ENCODE data around the gene CRACR2A.

Gene CRACR2A

DNA sequence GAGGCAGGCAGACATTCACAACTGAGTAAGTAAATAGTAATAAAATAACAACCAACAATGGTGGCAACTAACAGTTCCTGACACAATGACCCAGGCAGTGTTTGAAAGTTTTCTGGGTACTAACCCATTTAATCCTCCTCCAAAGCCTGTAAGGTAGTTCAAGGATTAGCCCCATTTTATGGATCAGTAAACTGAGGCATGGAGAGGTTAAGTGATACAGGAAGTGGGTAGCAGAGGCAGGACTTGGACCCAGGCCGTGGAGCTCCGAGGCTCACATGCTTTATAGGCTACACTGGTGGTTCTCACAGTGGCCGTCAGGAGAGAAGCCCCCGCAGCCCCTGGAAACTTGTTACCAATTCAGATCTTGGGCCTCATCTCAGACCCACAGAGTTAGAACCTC, 17.5 kb downstream of the CRACR2A start:
- no peak for DNase-seq
- ChIA-PET CTCF (no interaction called here), POLR2A (no interaction called here)
- H3K9me3 ChIP-seq (ENCODE audit: control extremely low read depth in 1 of 5, control insufficient read depth in 4 of 5, insufficient read depth in 2 of 5, low read depth in 1 of 5, low read length in 4 of 5) = peaks cover 0 to 1% (median 0%) of the 10 kb centered on the region in 5 experiments
- WGBS (ENCODE audit: insufficient coverage) = 100% methylated on average over 4 of the region's 4 CpGs
- H3K27me3 ChIP-seq (replicated peaks in 2 of 5; ENCODE audit: control insufficient read depth in 4 of 5, insufficient read depth in 5 of 5, low read length in 4 of 5) = no peaks in the 10 kb centered on the region
- H3K27ac ChIP-seq (ENCODE audit: insufficient read depth in 1 of 2, low read depth in 1 of 2, low read length in 2 of 2, poor library complexity in 1 of 2, severe bottlenecking in 2 of 2) = no peak overlapping the region
- H3K4me3 ChIP-seq (ENCODE audit: control insufficient read depth in 1 of 7, extremely low read depth in 1 of 7, insufficient read depth in 4 of 7, low read depth in 2 of 7, low read length in 6 of 7) = no peak overlapping the region
- H3K4me1 ChIP-seq (ENCODE audit: control extremely low read depth in 1 of 4, control insufficient read depth in 4 of 4, insufficient read depth in 4 of 4, low read length in 3 of 4) = no peaks in the 10 kb centered on the region
- peaks cover 5 to 47% (median 24%) of the 10 kb centered on the region in 4 experiments for H3K36me3 ChIP-seq (ENCODE audit: control insufficient read depth in 4 of 4, insufficient read depth in 4 of 4, low read length in 3 of 4)

DNA sequence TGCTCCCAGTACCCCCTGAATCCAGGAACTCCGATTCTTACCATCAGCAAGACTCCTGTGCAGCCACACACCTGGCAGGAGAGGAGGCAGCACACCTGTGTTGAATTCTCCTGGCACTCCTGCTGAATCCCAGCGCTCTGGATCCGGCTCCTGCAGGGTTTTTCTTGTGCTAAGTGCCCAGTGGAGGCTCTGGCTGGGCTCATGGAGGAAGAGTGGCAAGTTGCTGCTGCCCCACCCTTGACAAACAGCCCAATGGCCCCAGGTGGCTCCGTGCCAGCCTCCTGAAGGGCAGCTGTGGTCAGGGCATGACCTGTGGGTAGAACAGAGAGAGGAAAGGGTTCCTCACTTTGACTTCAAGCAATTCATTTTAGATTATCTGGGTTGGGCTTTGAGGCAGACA, 20.0 kb downstream of the CRACR2A start:
- Histone ChIP-seq H3K4me3 (ENCODE audit: control insufficient read depth in 1 of 7, extremely low read depth in 1 of 7, insufficient read depth in 4 of 7, low read depth in 2 of 7, low read length in 6 of 7) (no peak overlapping the region), H3K36me3 (ENCODE audit: control insufficient read depth in 4 of 4, insufficient read depth in 4 of 4, low read length in 3 of 4) (peaks cover 5 to 53% (median 31%) of the 10 kb centered on the region in 4 experiments)
- POLR2A ChIA-PET = no interaction called here

DNA sequence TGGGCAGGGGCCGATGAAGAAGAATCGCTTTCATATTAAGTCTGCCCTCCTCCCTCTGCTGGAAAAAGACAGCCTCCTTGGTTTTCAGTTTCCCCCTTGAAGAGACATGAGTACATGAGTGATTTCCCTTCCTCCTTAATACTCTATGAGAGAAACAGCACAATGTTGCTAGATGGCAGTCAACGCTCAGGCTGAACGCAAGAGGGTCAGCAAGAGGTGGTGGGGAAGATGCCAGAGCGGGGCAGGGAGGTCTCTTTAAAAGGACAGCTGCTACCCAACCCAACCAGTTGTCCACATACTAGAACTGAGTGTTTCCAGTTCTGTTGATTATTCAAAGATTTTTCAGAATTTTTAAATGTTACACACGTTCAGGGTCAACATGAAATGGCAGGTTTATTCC, 22.8 kb downstream of the CRACR2A start:
- Histone ChIP-seq H3K9me3 (ENCODE audit: control extremely low read depth in 1 of 5, control insufficient read depth in 4 of 5, insufficient read depth in 2 of 5, low read depth in 1 of 5, low read length in 4 of 5) (peaks cover 0 to 1% (median 0%) of the 10 kb centered on the region in 5 experiments), H3K27me3 (replicated peaks in 2 of 5; ENCODE audit: control insufficient read depth in 4 of 5, insufficient read depth in 5 of 5, low read length in 4 of 5) (no peaks in the 10 kb centered on the region), H3K4me3 (ENCODE audit: control insufficient read depth in 1 of 7, extremely low read depth in 1 of 7, insufficient read depth in 4 of 7, low read depth in 2 of 7, low read length in 6 of 7) (no peak overlapping the region), H3K27ac (ENCODE audit: insufficient read depth in 1 of 2, low read depth in 1 of 2, low read length in 2 of 2, poor library complexity in 1 of 2, severe bottlenecking in 2 of 2) (no peak overlapping the region), H3K4me1 (ENCODE audit: control extremely low read depth in 1 of 4, control insufficient read depth in 4 of 4, insufficient read depth in 4 of 4, low read length in 3 of 4) (peaks cover 0 to 18% (median 8%) of the 10 kb centered on the region in 4 experiments), H3K36me3 (ENCODE audit: control insufficient read depth in 4 of 4, insufficient read depth in 4 of 4, low read length in 3 of 4) (peaks cover 5 to 53% (median 26%) of the 10 kb centered on the region in 4 experiments)
- 100% methylated on average over 3 of the region's 6 CpGs for WGBS (ENCODE audit: insufficient coverage)
- DNase-seq = no peak
- ChIA-PET CTCF (no interaction called here), POLR2A (no interaction called here)

More for the DNA sequence above, 20.0 kb downstream of the CRACR2A start:
- 86% methylated on average over 4 of the region's 4 CpGs for WGBS (ENCODE audit: insufficient coverage)
- CTCF ChIA-PET = no interaction called here
- Histone ChIP-seq H3K9me3 (ENCODE audit: control extremely low read depth in 1 of 5, control insufficient read depth in 4 of 5, insufficient read depth in 2 of 5, low read depth in 1 of 5, low read length in 4 of 5) (peaks cover 0 to 1% (median 0%) of the 10 kb centered on the region in 5 experiments), H3K4me1 (ENCODE audit: control extremely low read depth in 1 of 4, control insufficient read depth in 4 of 4, insufficient read depth in 4 of 4, low read length in 3 of 4) (peaks cover 0 to 12% (median 6%) of the 10 kb centered on the region in 4 experiments), H3K27ac (ENCODE audit: insufficient read depth in 1 of 2, low read depth in 1 of 2, low read length in 2 of 2, poor library complexity in 1 of 2, severe bottlenecking in 2 of 2) (no peak overlapping the region), H3K27me3 (replicated peaks in 2 of 5; ENCODE audit: control insufficient read depth in 4 of 5, insufficient read depth in 5 of 5, low read length in 4 of 5) (no peaks in the 10 kb centered on the region)
- DNase-seq = no peak

DNA sequence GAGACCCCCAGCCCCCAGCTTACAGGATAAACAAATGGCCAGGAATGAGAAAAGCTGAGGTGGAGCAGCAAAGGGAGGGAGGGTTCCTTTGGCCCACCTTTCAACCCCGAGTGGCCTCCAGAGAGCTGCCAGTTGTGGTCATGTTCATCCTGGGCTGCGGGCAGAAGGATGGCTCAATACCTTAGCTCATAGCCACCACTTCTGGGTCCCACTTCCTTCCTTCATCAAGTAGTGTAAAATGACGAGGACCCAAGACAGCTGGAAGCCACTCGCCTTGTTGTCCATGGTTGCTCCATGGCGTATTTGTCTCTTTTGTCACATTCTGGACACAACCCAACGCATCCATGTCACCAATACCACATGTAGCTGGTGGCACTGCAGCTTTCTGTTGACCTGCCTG, 24.2 kb downstream of the CRACR2A start:
- POLR2A ChIA-PET = no interaction called here
- DNase-seq = peak; percentile 12 to 69 (median 66)
- no peak overlapping the region for H3K27ac ChIP-seq (ENCODE audit: insufficient read depth in 1 of 2, low read depth in 1 of 2, low read length in 2 of 2, poor library complexity in 1 of 2, severe bottlenecking in 2 of 2)

DNA sequence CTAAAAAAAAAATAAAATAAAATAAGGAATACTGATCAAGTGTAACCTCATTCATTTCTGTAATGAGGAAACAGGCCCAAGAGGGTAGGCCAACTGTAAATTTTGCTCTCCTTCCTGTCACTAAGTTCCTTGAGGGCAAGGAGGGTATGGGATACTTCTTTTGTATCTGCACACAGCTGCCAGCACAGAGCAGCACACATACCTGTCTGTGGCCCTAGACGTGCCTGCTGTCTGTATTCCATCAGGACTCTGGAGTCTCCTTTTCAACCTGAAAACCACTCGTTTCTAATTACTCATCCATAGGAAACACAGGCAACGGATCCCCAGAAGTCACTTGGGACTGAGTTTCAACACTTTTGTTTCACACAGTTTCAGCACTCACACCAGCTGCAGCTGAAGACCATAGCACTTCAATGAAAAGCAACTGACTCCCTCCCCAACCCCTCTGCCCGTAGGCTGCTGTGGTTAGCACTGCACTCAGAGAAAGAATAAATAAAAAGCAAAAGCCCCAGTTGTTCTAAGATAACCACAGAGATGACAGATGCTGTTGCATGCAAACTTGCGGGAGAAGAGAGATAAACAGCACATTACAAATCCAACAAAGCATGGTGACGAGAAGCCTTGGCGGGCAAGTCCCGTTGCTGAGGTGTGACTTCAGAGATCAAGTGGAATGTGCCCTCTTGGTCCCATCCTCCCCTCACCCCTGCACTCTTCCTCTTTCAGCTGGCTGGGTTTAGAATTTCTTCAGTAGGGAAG, 24.9 kb downstream of the CRACR2A start:
- DNase-seq = peak in 2 of 3 donors; percentile 55 to 72
- Histone ChIP-seq H3K36me3 (ENCODE audit: control insufficient read depth in 4 of 4, insufficient read depth in 4 of 4, low read length in 3 of 4) (peaks cover 13 to 54% (median 36%) of the 10 kb centered on the region in 4 experiments), H3K27ac (ENCODE audit: insufficient read depth in 1 of 2, low read depth in 1 of 2, low read length in 2 of 2, poor library complexity in 1 of 2, severe bottlenecking in 2 of 2) (no peak overlapping the region), H3K27me3 (replicated peaks in 2 of 5; ENCODE audit: control insufficient read depth in 4 of 5, insufficient read depth in 5 of 5, low read length in 4 of 5) (no peaks in the 10 kb centered on the region), H3K9me3 (ENCODE audit: control extremely low read depth in 1 of 5, control insufficient read depth in 4 of 5, insufficient read depth in 2 of 5, low read depth in 1 of 5, low read length in 4 of 5) (peaks cover 0 to 5% (median 2%) of the 10 kb centered on the region in 5 experiments), H3K4me3 (ENCODE audit: control insufficient read depth in 1 of 7, extremely low read depth in 1 of 7, insufficient read depth in 4 of 7, low read depth in 2 of 7, low read length in 6 of 7) (no peak overlapping the region), H3K4me1 (ENCODE audit: control extremely low read depth in 1 of 4, control insufficient read depth in 4 of 4, insufficient read depth in 4 of 4, low read length in 3 of 4) (peaks cover 0 to 18% (median 8%) of the 10 kb centered on the region in 4 experiments)
- 88% methylated on average over 6 of the region's 8 CpGs for WGBS (ENCODE audit: insufficient coverage)
- CTCF ChIA-PET = interaction anchor here (1.5 kb wide), 1 partner anchor 70 kb away, joined by 3 read pairs; no protein-coding TSS in a partner anchor
- POLR2A ChIA-PET = interaction anchor here (0.7 kb wide), 1 partner anchor 234 kb away, joined by 5 read pairs; no protein-coding TSS in a partner anchor

More for the DNA sequence above, 24.2 kb downstream of the CRACR2A start:
- CTCF ChIA-PET = interaction anchor here (1.5 kb wide), 1 partner anchor 71 kb away, joined by 3 read pairs; no protein-coding TSS in a partner anchor
- H3K4me1 ChIP-seq (ENCODE audit: control extremely low read depth in 1 of 4, control insufficient read depth in 4 of 4, insufficient read depth in 4 of 4, low read length in 3 of 4) = peaks cover 0 to 18% (median 8%) of the 10 kb centered on the region in 4 experiments
- H3K9me3 ChIP-seq (ENCODE audit: control extremely low read depth in 1 of 5, control insufficient read depth in 4 of 5, insufficient read depth in 2 of 5, low read depth in 1 of 5, low read length in 4 of 5) = peaks cover 0 to 1% (median 0%) of the 10 kb centered on the region in 5 experiments
- no peak overlapping the region for H3K4me3 ChIP-seq (ENCODE audit: control insufficient read depth in 1 of 7, extremely low read depth in 1 of 7, insufficient read depth in 4 of 7, low read depth in 2 of 7, low read length in 6 of 7)
- H3K27me3 ChIP-seq (replicated peaks in 2 of 5; ENCODE audit: control insufficient read depth in 4 of 5, insufficient read depth in 5 of 5, low read length in 4 of 5) = no peaks in the 10 kb centered on the region
- 88% methylated on average over 6 of the region's 6 CpGs for WGBS (ENCODE audit: insufficient coverage)
- peaks cover 16 to 58% (median 35%) of the 10 kb centered on the region in 4 experiments for H3K36me3 ChIP-seq (ENCODE audit: control insufficient read depth in 4 of 4, insufficient read depth in 4 of 4, low read length in 3 of 4)

DNA sequence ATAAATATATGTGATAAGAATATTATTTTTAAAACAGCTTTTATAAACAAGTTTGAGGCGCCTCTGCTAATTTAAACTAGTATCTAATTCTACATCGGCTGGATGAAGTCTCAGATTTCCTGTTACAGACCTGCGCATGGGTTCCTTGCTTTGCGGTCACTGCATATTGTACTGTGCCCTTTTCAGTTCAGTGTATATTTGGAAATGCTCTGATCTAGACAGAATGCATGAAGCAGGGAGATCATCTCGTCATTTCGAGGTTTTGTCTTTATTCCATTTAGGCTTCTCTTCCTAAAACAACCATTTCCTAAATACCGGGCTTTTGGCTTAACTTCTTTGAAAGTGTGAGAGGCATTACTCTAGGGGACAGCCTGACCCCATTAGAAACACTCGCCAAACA, 25.6 kb downstream of the CRACR2A start:
- no peaks in the 10 kb centered on the region for H3K27me3 ChIP-seq (replicated peaks in 2 of 5; ENCODE audit: control insufficient read depth in 4 of 5, insufficient read depth in 5 of 5, low read length in 4 of 5)
- H3K9me3 ChIP-seq (ENCODE audit: control extremely low read depth in 1 of 5, control insufficient read depth in 4 of 5, insufficient read depth in 2 of 5, low read depth in 1 of 5, low read length in 4 of 5) = peaks cover 0 to 11% (median 4%) of the 10 kb centered on the region in 5 experiments
- H3K36me3 ChIP-seq (ENCODE audit: control insufficient read depth in 4 of 4, insufficient read depth in 4 of 4, low read length in 3 of 4) = peaks cover 12 to 54% (median 33%) of the 10 kb centered on the region in 4 experiments
- H3K4me3 ChIP-seq (ENCODE audit: control insufficient read depth in 1 of 7, extremely low read depth in 1 of 7, insufficient read depth in 4 of 7, low read depth in 2 of 7, low read length in 6 of 7) = no peak overlapping the region
- ChIA-PET POLR2A (no interaction called here), CTCF (no interaction called here)
- 95% methylated on average over 3 of the region's 8 CpGs for WGBS (ENCODE audit: insufficient coverage)
- peaks cover 0 to 18% (median 8%) of the 10 kb centered on the region in 4 experiments for H3K4me1 ChIP-seq (ENCODE audit: control extremely low read depth in 1 of 4, control insufficient read depth in 4 of 4, insufficient read depth in 4 of 4, low read length in 3 of 4)
- H3K27ac ChIP-seq (ENCODE audit: insufficient read depth in 1 of 2, low read depth in 1 of 2, low read length in 2 of 2, poor library complexity in 1 of 2, severe bottlenecking in 2 of 2) = no peak overlapping the region
- DNase-seq = no peak

DNA sequence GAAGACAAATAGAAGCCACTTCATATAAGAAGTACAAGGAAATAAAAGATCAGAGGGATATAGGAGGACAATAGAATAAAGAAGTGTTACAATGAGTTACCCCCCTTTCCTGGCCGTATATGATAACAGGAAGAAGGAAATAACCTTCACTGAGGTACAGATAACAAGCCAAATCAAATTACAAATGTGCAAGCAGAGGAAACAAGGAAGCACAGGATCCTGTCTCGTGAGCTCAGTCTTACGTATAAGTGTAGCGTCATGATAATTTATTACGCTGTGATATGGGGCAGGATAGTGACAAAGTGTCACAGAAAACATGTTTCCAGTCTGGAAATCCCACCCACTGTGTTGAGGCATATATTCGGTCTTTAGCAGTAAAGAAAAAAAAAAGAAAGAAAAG, 26.5 kb downstream of the CRACR2A start:
- DNase-seq = peak in 2 of 3 donors; percentile 13 to 45
- Histone ChIP-seq H3K9me3 (ENCODE audit: control extremely low read depth in 1 of 5, control insufficient read depth in 4 of 5, insufficient read depth in 2 of 5, low read depth in 1 of 5, low read length in 4 of 5) (peaks cover 0 to 13% (median 4%) of the 10 kb centered on the region in 5 experiments), H3K27me3 (replicated peaks in 2 of 5; ENCODE audit: control insufficient read depth in 4 of 5, insufficient read depth in 5 of 5, low read length in 4 of 5) (no peaks in the 10 kb centered on the region), H3K36me3 (ENCODE audit: control insufficient read depth in 4 of 4, insufficient read depth in 4 of 4, low read length in 3 of 4) (peaks cover 8 to 49% (median 28%) of the 10 kb centered on the region in 4 experiments), H3K4me1 (ENCODE audit: control extremely low read depth in 1 of 4, control insufficient read depth in 4 of 4, insufficient read depth in 4 of 4, low read length in 3 of 4) (peaks cover 0 to 18% (median 8%) of the 10 kb centered on the region in 4 experiments), H3K27ac (ENCODE audit: insufficient read depth in 1 of 2, low read depth in 1 of 2, low read length in 2 of 2, poor library complexity in 1 of 2, severe bottlenecking in 2 of 2) (no peak overlapping the region), H3K4me3 (ENCODE audit: control insufficient read depth in 1 of 7, extremely low read depth in 1 of 7, insufficient read depth in 4 of 7, low read depth in 2 of 7, low read length in 6 of 7) (no peak overlapping the region)
- WGBS (ENCODE audit: insufficient coverage) = 71% methylated on average over 5 of the region's 6 CpGs
- ChIA-PET CTCF (no interaction called here), POLR2A (no interaction called here)
